ENCODE measurements around the gene TBC1D21. TPM values are rescaled to one million over a fixed set of nuclear protein-coding genes. Genes with fewer than 3 reads are reported as not detected.

TBC1D21 gene
- total and polyA plus RNA-seq, 10 of the 15 experiments (the other 5 are each of a cell fraction or from before 2014, with no cell fraction given) = not detected

DNA sequence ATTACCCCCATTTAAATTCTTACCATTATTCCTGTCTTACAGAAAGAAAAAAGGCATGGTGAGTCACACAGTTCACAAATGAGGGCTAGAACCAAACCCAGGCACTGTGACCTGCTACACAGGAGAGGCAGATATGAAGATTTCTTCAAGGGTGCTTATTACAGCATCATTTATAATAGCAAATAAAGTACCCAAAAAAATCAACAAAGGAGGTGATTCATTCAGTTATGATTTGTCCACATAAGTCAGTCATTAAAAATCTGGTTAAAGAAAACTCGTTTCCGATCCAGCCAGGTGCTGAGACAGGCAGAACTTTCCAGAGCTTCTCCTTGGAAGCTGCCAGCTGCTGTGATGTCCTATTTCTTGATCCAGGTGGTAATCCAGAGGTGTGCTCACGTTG lies 45.4 kb downstream of the TBC1D21 start:
- DNase-seq (ENCODE audit: low read depth, low spot score) = no peak
- BruUV-seq (replicated peaks) = no TSS peak

DNA sequence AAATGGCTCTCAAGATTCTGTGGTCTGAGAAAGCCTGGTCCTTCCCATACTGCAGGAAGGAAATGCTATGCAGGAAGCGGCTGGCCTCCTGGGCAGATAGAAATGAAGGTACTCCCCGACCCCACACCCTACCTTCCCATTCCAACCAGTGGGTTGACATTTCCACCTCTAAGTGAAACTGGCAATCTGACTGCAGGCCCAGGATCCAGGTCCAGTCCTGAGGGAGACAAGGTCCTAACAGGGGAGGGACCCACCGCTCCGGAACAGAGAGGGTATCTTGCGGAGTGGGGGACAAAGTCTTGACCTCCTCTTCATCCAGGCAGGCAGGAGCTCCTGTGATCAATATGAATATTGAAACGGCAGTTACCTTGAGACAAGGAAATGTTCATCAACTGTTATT lies 46.3 kb downstream of the TBC1D21 start:
- Histone ChIP-seq H3K4me1 (ENCODE audit: control insufficient read depth, insufficient read depth, low read length) (no peaks in the 10 kb centered on the region), H3K4me3 (no peak overlapping the region), H3K27me3 (replicated peaks in 1 of 2; ENCODE audit: control insufficient read depth in 2 of 2, insufficient read depth in 2 of 2, low read length in 1 of 2) (no peaks in the 10 kb centered on the region), H3K9me3 (replicated peaks; ENCODE audit: control insufficient read depth, insufficient read depth, low read length) (no peaks in the 10 kb centered on the region; the same call in 2 of the 3 replicates), H3K27ac (ENCODE audit: control insufficient read depth, insufficient read depth) (no peak overlapping the region), H3K9ac (ENCODE audit: control insufficient read depth, insufficient read depth, low read length) (no peak overlapping the region), H3K36me3 (ENCODE audit: control insufficient read depth in 2 of 2, insufficient read depth in 2 of 2, low read length in 1 of 2) (no peaks in the 10 kb centered on the region), H2AFZ (ENCODE audit: control insufficient read depth, low read depth, low read length) (no peak overlapping the region), H3K4me2 (ENCODE audit: control insufficient read depth, insufficient read depth) (no peak overlapping the region), H3K79me2 (ENCODE audit: control insufficient read depth, insufficient read depth, low read length) (no peaks in the 10 kb centered on the region), H4K20me1 (ENCODE audit: control insufficient read depth, insufficient read depth) (no peaks in the 10 kb centered on the region)
- ChIA-PET CTCF (interaction anchor here (0.8 to 1.3 kb wide), 2 partner anchors 10 to 52 kb away, joined by 3 to 4 read pairs; no protein-coding TSS in a partner anchor), RAD21 (ENCODE audit: unreplicated experiment) (no interaction called here), SMC1A (ENCODE audit: uncharacterized antibody, unreplicated experiment) (interaction anchor here (1.4 kb wide), 1 partner anchor 56 kb away, joined by 3 read pairs; no protein-coding TSS in a partner anchor), POLR2A (no interaction called here)
- intact Hi-C loops (cut with micrococcal nuclease; ENCODE audit: unreplicated experiment) = no loop called here
- no TSS peak for BruUV-seq (replicated peaks)
- ATAC-seq (no peak), DNase-seq (ENCODE audit: low read depth, low spot score) (no peak), FAIRE-seq (no peak)
- in situ Hi-C loops (cut with MboI) = no loop called here
- WGBS (ENCODE audit: insufficient coverage, insufficient replicate concordance, low lambda C conversion rate, missing lambda C conversion rate) = 59% methylated on average over 6 of the region's 6 CpGs
- TF ChIP-seq RAD51 (IDR thresholded peaks at IDR 0.05) (no peak), POU2F2 (IDR thresholded peaks at IDR 0.05; ENCODE audit: borderline replicate concordance, low read depth, low read length) (no peak), RB1 (IDR thresholded peaks at IDR 0.05; ENCODE audit: borderline replicate concordance) (no peak), IRF4 (IDR thresholded peaks at IDR 0.05; ENCODE audit: low read depth, low read length) (no peak), CBX3 (IDR thresholded peaks at IDR 0.05; ENCODE audit: borderline replicate concordance, low read depth) (no peak)
- TF ChIP-seq, protein P1, sequence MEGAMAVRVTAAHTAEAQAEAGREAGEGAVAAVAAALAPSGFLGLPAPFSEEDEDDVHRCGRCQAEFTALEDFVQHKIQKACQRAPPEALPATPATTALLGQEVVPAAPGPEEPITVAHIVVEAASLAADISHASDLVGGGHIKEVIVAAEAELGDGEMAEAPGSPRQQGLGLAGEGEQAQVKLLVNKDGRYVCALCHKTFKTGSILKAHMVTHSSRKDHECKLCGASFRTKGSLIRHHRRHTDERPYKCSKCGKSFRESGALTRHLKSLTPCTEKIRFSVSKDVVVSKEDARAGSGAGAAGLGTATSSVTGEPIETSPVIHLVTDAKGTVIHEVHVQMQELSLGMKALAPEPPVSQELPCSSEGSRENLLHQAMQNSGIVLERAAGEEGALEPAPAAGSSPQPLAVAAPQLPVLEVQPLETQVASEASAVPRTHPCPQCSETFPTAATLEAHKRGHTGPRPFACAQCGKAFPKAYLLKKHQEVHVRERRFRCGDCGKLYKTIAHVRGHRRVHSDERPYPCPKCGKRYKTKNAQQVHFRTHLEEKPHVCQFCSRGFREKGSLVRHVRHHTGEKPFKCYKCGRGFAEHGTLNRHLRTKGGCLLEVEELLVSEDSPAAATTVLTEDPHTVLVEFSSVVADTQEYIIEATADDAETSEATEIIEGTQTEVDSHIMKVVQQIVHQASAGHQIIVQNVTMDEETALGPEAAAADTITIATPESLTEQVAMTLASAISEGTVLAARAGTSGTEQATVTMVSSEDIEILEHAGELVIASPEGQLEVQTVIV (IDR thresholded peaks at IDR 0.05; ENCODE audit: borderline replicate concordance, partially characterized antibody) = no peak
- TF ChIP-seq, protein P2, sequence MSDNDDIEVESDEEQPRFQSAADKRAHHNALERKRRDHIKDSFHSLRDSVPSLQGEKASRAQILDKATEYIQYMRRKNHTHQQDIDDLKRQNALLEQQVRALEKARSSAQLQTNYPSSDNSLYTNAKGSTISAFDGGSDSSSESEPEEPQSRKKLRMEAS (IDR thresholded peaks at IDR 0.05; ENCODE audit: low read depth, low read length) = no peak
- TF ChIP-seq, protein P3, sequence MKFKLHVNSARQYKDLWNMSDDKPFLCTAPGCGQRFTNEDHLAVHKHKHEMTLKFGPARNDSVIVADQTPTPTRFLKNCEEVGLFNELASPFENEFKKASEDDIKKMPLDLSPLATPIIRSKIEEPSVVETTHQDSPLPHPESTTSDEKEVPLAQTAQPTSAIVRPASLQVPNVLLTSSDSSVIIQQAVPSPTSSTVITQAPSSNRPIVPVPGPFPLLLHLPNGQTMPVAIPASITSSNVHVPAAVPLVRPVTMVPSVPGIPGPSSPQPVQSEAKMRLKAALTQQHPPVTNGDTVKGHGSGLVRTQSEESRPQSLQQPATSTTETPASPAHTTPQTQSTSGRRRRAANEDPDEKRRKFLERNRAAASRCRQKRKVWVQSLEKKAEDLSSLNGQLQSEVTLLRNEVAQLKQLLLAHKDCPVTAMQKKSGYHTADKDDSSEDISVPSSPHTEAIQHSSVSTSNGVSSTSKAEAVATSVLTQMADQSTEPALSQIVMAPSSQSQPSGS (IDR thresholded peaks at IDR 0.05; ENCODE audit: low read length) = no peak
- TF ChIP-seq, protein P4, sequence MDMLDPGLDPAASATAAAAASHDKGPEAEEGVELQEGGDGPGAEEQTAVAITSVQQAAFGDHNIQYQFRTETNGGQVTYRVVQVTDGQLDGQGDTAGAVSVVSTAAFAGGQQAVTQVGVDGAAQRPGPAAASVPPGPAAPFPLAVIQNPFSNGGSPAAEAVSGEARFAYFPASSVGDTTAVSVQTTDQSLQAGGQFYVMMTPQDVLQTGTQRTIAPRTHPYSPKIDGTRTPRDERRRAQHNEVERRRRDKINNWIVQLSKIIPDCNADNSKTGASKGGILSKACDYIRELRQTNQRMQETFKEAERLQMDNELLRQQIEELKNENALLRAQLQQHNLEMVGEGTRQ (IDR thresholded peaks at IDR 0.05; ENCODE audit: borderline replicate concordance, low read depth, low read length) = no peak

More for the DNA sequence above, 45.4 kb downstream of the TBC1D21 start:
- H3K4me3 ChIP-seq = no peak overlapping the region
- no peak overlapping the region for H3K9ac ChIP-seq (ENCODE audit: control insufficient read depth, insufficient read depth, low read length)
- H3K36me3 ChIP-seq (ENCODE audit: control insufficient read depth in 2 of 2, insufficient read depth in 2 of 2, low read length in 1 of 2) = no peaks in the 10 kb centered on the region
- ATAC-seq (no peak), FAIRE-seq (no peak)
- 16% methylated on average over 3 of the region's 3 CpGs for WGBS (ENCODE audit: insufficient coverage, insufficient replicate concordance, low lambda C conversion rate, missing lambda C conversion rate)
- H3K4me1 ChIP-seq (ENCODE audit: control insufficient read depth, insufficient read depth, low read length) = no peaks in the 10 kb centered on the region
- ChIA-PET POLR2A (no interaction called here), SMC1A (ENCODE audit: uncharacterized antibody, unreplicated experiment) (no interaction called here), CTCF (no interaction called here), RAD21 (ENCODE audit: unreplicated experiment) (no interaction called here)
- TF ChIP-seq PML (IDR thresholded peaks at IDR 0.05; ENCODE audit: low read length) (no peak), SRF (IDR thresholded peaks at IDR 0.05; ENCODE audit: low read depth in 2 of 2, low read length in 2 of 2) (no peak), RBBP5 (conservative IDR thresholded peaks at IDR 0.05) (no peak), ATF7 (IDR thresholded peaks at IDR 0.05; ENCODE audit: low read depth) (no peak), NR2C2 (IDR thresholded peaks at IDR 0.05; ENCODE audit: borderline replicate concordance, control insufficient read depth, insufficient read length, low read depth) (no peak)
- intact Hi-C loops (cut with micrococcal nuclease; ENCODE audit: unreplicated experiment) = no loop called here
- no peaks in the 10 kb centered on the region for H4K20me1 ChIP-seq (ENCODE audit: control insufficient read depth, insufficient read depth)
- H3K27ac ChIP-seq (ENCODE audit: control insufficient read depth, insufficient read depth) = no peak overlapping the region
- H2AFZ ChIP-seq (ENCODE audit: control insufficient read depth, low read depth, low read length) = no peak overlapping the region
- no peak overlapping the region for H3K4me2 ChIP-seq (ENCODE audit: control insufficient read depth, insufficient read depth)
- no peaks in the 10 kb centered on the region for H3K79me2 ChIP-seq (ENCODE audit: control insufficient read depth, insufficient read depth, low read length)
- in situ Hi-C loops (cut with MboI) = no loop called here
- no peaks in the 10 kb centered on the region; a peak in 1 of 4 replicates for H3K27me3 ChIP-seq (replicated peaks in 1 of 2; ENCODE audit: control insufficient read depth in 2 of 2, insufficient read depth in 2 of 2, low read length in 1 of 2)
- no peaks in the 10 kb centered on the region; the same call in 2 of the 3 replicates for H3K9me3 ChIP-seq (replicated peaks; ENCODE audit: control insufficient read depth, insufficient read depth, low read length)
